HCT116 (cell line): Measurements from ENCODE around the gene EP300.

Source experiments
- CTCF ChIP-seq, 3 experiments: fragments of 200-600 bp in 1 of 3; sonication (generic) in 1 of 3; IDR thresholded peaks in 2 of 3; conservative IDR thresholded peaks in 1 of 3; 2 replicates each; pipeline ENCODE4 v1.5.1; 2012 to 2017; ENCODE audit warnings: low read depth in 2 of 3, low read length in 2 of 3, antibody characterized with exemption in 1 of 3, borderline replicate concordance in 1 of 3, control low read depth in 1 of 3, mild to moderate bottlenecking in 1 of 3, mixed read lengths in 1 of 3, mixed run types in 1 of 3, moderate library complexity in 1 of 3; ENCODE audit not compliant: insufficient read depth in 1 of 3
- EZH2 ChIP-seq: fragments of 200-600 bp; sonication (generic); IDR thresholded peaks from 2 replicates; pipeline ENCODE4 v1.6.1; 2017; ENCODE audit warnings: antibody characterized with exemption, mixed run types
- FOSL1 ChIP-seq: IDR thresholded peaks from 2 replicates; pipeline ENCODE4 v1.6.1; 2012; ENCODE audit warnings: low read depth
- JUND ChIP-seq: IDR thresholded peaks from 2 replicates; pipeline ENCODE4 v1.6.1; 2012

- TF ChIP-seq CTCF (IDR thresholded peaks at IDR 0.05 in 2 of 3, conservative IDR thresholded peaks at IDR 0.05 in 1 of 3; ENCODE audit: borderline replicate concordance in 1 of 3, insufficient read depth in 1 of 3, low read depth in 2 of 3, low read length in 2 of 3) (no peak), JUND (no peak), EZH2 (no peak), FOSL1 (no peak)
These were observed 4.0 kb downstream of the EP300 start for GRCh38 chr22:41096391-41096790.
